Activated naive CD4-positive, alpha-beta T cell treated with anti-CD3 and anti-CD28 coated beads, Interleukin-2, amount 50 U/mL, for 24 hours (primary cell): ENCODE measurements around the gene DDX1.
"Not testable (repeated sequence)": the region's sequence is repeated elsewhere in the genome, so short reads cannot be mapped to it uniquely, and the experiment has no call there.

Experiments
- H3K27ac Mint-ChIP-seq: one replicate; pipeline ENCODE4 v1.8.0; 2021; ENCODE audit warnings: mild to moderate bottlenecking, mixed read lengths
- H3K27me3 Mint-ChIP-seq: one replicate; pipeline ENCODE4 v1.8.0; 2021; ENCODE audit warnings: mixed read lengths
- H3K36me3 Mint-ChIP-seq: one replicate; pipeline ENCODE4 v1.8.0; 2021; ENCODE audit warnings: mixed read lengths
- H3K4me1 Mint-ChIP-seq: one replicate; pipeline ENCODE4 v1.8.0; 2021; ENCODE audit warnings: mixed read lengths
- H3K4me3 Mint-ChIP-seq: one replicate; pipeline ENCODE4 v1.8.0; 2021; ENCODE audit warnings: mild to moderate bottlenecking, mixed read lengths
- H3K9me3 Mint-ChIP-seq: one replicate; pipeline ENCODE4 v1.8.0; 2021; ENCODE audit warnings: mixed read lengths

The DDX1 gene

GRCh38 chr2:15616429-15616828 lies 24.8 kb downstream of the DDX1 start:
- H3K4me3 Mint-ChIP-seq = no peak overlapping the region
- no peaks in the 10 kb centered on the region for H3K27me3 Mint-ChIP-seq
- H3K4me1 Mint-ChIP-seq = peaks cover 3% of the 10 kb centered on the region
- H3K27ac Mint-ChIP-seq = no peak overlapping the region
- no peaks in the 10 kb centered on the region for H3K9me3 Mint-ChIP-seq
- peaks cover 12% of the 10 kb centered on the region for H3K36me3 Mint-ChIP-seq

GRCh38 chr2:15616850-15617777 lies 25.4 kb downstream of the DDX1 start:
- no peaks in the 10 kb centered on the region for H3K9me3 Mint-ChIP-seq
- peaks cover 12% of the 10 kb centered on the region for H3K36me3 Mint-ChIP-seq
- no peak overlapping the region for H3K4me3 Mint-ChIP-seq
- H3K27me3 Mint-ChIP-seq = no peaks in the 10 kb centered on the region
- H3K4me1 Mint-ChIP-seq = peaks cover 3% of the 10 kb centered on the region
- H3K27ac Mint-ChIP-seq = no peak overlapping the region

GRCh38 chr2:15617778-15618448 lies 26.2 kb downstream of the DDX1 start:
- Mint-ChIP-seq H3K4me3 (no peak overlapping the region), H3K9me3 (no peaks in the 10 kb centered on the region), H3K36me3 (peaks cover 18% of the 10 kb centered on the region), H3K27ac (no peak overlapping the region), H3K4me1 (peaks cover 3% of the 10 kb centered on the region), H3K27me3 (no peaks in the 10 kb centered on the region)

- H3K4me1 Mint-ChIP-seq = peaks cover 1% of the 10 kb centered on the region
- no peaks in the 10 kb centered on the region for H3K27me3 Mint-ChIP-seq
- H3K36me3 Mint-ChIP-seq = peaks cover 19% of the 10 kb centered on the region
- no peak overlapping the region for H3K4me3 Mint-ChIP-seq
- H3K9me3 Mint-ChIP-seq = no peaks in the 10 kb centered on the region
- no peak overlapping the region for H3K27ac Mint-ChIP-seq
Observed at GRCh38 chr2:15618449-15618855, 26.8 kb downstream of the DDX1 start.

GRCh38 chr2:15619076-15619475 lies 27.4 kb downstream of the DDX1 start:
- no peaks in the 10 kb centered on the region for H3K9me3 Mint-ChIP-seq
- no peak overlapping the region for H3K27ac Mint-ChIP-seq
- H3K4me1 Mint-ChIP-seq = no peaks in the 10 kb centered on the region
- H3K36me3 Mint-ChIP-seq = peaks cover 23% of the 10 kb centered on the region
- no peak overlapping the region for H3K4me3 Mint-ChIP-seq
- no peaks in the 10 kb centered on the region for H3K27me3 Mint-ChIP-seq

- Mint-ChIP-seq H3K4me1 (no peaks in the 10 kb centered on the region), H3K4me3 (no peak overlapping the region), H3K36me3 (peaks cover 27% of the 10 kb centered on the region), H3K9me3 (no peaks in the 10 kb centered on the region), H3K27me3 (no peaks in the 10 kb centered on the region), H3K27ac (no peak overlapping the region)
Observed at GRCh38 chr2:15619510-15619909, 27.8 kb downstream of the DDX1 start.

- Mint-ChIP-seq H3K36me3 (peaks cover 28% of the 10 kb centered on the region), H3K4me1 (no peaks in the 10 kb centered on the region), H3K27ac (no peak overlapping the region), H3K4me3 (no peak overlapping the region), H3K9me3 (no peaks in the 10 kb centered on the region), H3K27me3 (no peaks in the 10 kb centered on the region)
Observed at GRCh38 chr2:15619938-15620337, 28.3 kb downstream of the DDX1 start.

GRCh38 chr2:15620340-15620739 lies 28.7 kb downstream of the DDX1 start:
- H3K9me3 Mint-ChIP-seq = no peaks in the 10 kb centered on the region
- H3K36me3 Mint-ChIP-seq = peaks cover 28% of the 10 kb centered on the region
- no peak overlapping the region for H3K4me3 Mint-ChIP-seq
- H3K27me3 Mint-ChIP-seq = no peaks in the 10 kb centered on the region
- H3K4me1 Mint-ChIP-seq = no peaks in the 10 kb centered on the region
- no peak overlapping the region for H3K27ac Mint-ChIP-seq

- H3K27ac Mint-ChIP-seq = no peak overlapping the region
- no peaks in the 10 kb centered on the region for H3K4me1 Mint-ChIP-seq
- peaks cover 30% of the 10 kb centered on the region for H3K36me3 Mint-ChIP-seq
- no peaks in the 10 kb centered on the region for H3K27me3 Mint-ChIP-seq
- no peaks in the 10 kb centered on the region for H3K9me3 Mint-ChIP-seq
- H3K4me3 Mint-ChIP-seq = no peak overlapping the region
Observed at GRCh38 chr2:15620857-15621471, 29.3 kb downstream of the DDX1 start.

GRCh38 chr2:15621472-15621870 lies 29.8 kb downstream of the DDX1 start:
- H3K4me1 Mint-ChIP-seq, H3K4me3 Mint-ChIP-seq, H3K27me3 Mint-ChIP-seq, H3K27ac Mint-ChIP-seq, H3K9me3 Mint-ChIP-seq: not testable (repeated sequence)
- peaks cover 30% of the 10 kb centered on the region for H3K36me3 Mint-ChIP-seq

GRCh38 chr2:15622214-15622613 lies 30.5 kb downstream of the DDX1 start:
- Mint-ChIP-seq H3K36me3 (peaks cover 30% of the 10 kb centered on the region), H3K27ac (no peak overlapping the region)

GRCh38 chr2:15622614-15623480 lies 31.2 kb downstream of the DDX1 start:
- no peaks in the 10 kb centered on the region for H3K27me3 Mint-ChIP-seq
- H3K36me3 Mint-ChIP-seq = peaks cover 30% of the 10 kb centered on the region
- no peak overlapping the region for H3K27ac Mint-ChIP-seq
- H3K4me1 Mint-ChIP-seq = no peaks in the 10 kb centered on the region
- H3K9me3 Mint-ChIP-seq = no peaks in the 10 kb centered on the region
- no peak overlapping the region for H3K4me3 Mint-ChIP-seq

More at GRCh38 chr2:15622214-15622613, 30.5 kb downstream of the DDX1 start:
- Mint-ChIP-seq H3K9me3 (no peaks in the 10 kb centered on the region), H3K27me3 (no peaks in the 10 kb centered on the region), H3K4me3 (no peak overlapping the region), H3K4me1 (no peaks in the 10 kb centered on the region)

- no peak overlapping the region for H3K4me3 Mint-ChIP-seq
- no peaks in the 10 kb centered on the region for H3K9me3 Mint-ChIP-seq
- H3K27ac Mint-ChIP-seq = no peak overlapping the region
- H3K27me3 Mint-ChIP-seq = no peaks in the 10 kb centered on the region
- no peaks in the 10 kb centered on the region for H3K4me1 Mint-ChIP-seq
- peaks cover 30% of the 10 kb centered on the region for H3K36me3 Mint-ChIP-seq
Observed at GRCh38 chr2:15623481-15623796, 31.8 kb downstream of the DDX1 start.

- H3K27me3 Mint-ChIP-seq = no peaks in the 10 kb centered on the region
- H3K27ac Mint-ChIP-seq = no peak overlapping the region
- no peak overlapping the region for H3K4me3 Mint-ChIP-seq
- H3K4me1 Mint-ChIP-seq = no peaks in the 10 kb centered on the region
- no peaks in the 10 kb centered on the region for H3K9me3 Mint-ChIP-seq
- H3K36me3 Mint-ChIP-seq = peaks cover 30% of the 10 kb centered on the region
Observed at GRCh38 chr2:15623898-15624541, 32.4 kb downstream of the DDX1 start.

GRCh38 chr2:15624903-15625302 lies 33.2 kb downstream of the DDX1 start:
- Mint-ChIP-seq H3K36me3 (peaks cover 28% of the 10 kb centered on the region), H3K4me1 (no peaks in the 10 kb centered on the region), H3K27ac (no peak overlapping the region), H3K4me3 (no peak overlapping the region), H3K27me3 (no peaks in the 10 kb centered on the region), H3K9me3 (no peaks in the 10 kb centered on the region)
